Measurements from ENCODE around the gene ZNF705A.
"Not testable (repeated sequence)": the region's sequence is repeated elsewhere in the genome, so short reads cannot be mapped to it uniquely, and the experiment has no call there.

The ZNF705A gene

DNA sequence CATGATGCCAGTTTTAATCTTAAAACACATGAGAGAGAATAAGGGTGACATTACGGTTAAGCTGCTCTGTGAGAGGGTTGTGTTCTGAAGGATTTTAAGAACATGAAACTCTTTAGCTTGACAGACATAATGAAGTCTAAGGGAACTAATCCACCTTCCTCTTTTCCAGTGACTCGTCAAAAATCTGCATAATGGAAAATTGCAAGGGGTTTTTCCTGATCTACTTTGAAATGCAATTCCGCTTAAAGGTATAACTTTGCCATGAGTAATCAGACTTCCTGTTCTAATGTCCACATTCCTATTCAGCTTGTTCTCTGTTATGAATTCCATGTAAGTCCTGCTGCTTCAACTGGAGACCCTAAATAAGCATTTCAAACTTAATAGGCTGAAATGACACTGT lies at the start of gene ZNF705A:
Gene ZNF705A (plus strand): TSS at position 171 of the 400 bp plus-strand sequence. CDS start 15,611 bp downstream, outside the sequence.
- no peak for DNase-seq (ENCODE audit: low read depth, low spot score)

GRCh38 chr12:8108808-8109398 lies 47.9 kb upstream of the ZNF705A start:
- peak; percentile 41 for DNase-seq (ENCODE audit: low read depth, low spot score)

GRCh38 chr12:8113117-8113516 lies 43.7 kb upstream of the ZNF705A start:
- DNase-seq (ENCODE audit: low read depth, low spot score): not testable (repeated sequence)

GRCh38 chr12:8120072-8120713 lies 36.6 kb upstream of the ZNF705A start:
- no peak for DNase-seq (ENCODE audit: low read depth, low spot score)

- no peak for DNase-seq (ENCODE audit: low read depth, low spot score)
These were observed 33.5 kb upstream of the ZNF705A start, which contains the start of gene CLEC4A for GRCh38 chr12:8123124-8123912. TSS of gene CLEC4A (plus strand) at chr12:8123617. CDS start at chr12:8123879, 262 bp downstream.

DNA sequence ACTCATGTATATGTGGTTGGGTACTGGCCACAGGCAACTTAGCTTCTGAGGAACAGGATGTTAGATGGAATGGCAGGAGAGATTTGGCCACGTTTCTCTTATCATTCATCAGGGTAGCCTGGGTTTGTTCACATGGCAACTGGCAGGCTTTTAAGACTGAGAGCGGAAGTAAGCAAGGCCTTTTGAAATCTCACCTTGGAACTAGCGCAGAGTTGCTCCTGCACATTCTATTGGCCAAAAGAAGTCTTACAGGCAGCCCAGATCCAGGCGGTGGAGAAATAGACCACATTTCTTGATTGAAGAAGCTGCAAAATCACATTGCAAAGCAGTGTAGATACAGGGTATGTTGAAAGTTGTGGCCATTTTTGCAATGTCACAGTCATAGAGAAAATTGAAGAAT lies 29.7 kb upstream of the ZNF705A start:
- DNase-seq (ENCODE audit: low read depth, low spot score): no peak

- not testable (repeated sequence) for DNase-seq (ENCODE audit: low read depth, low spot score)
These were observed 23.0 kb upstream of the ZNF705A start for GRCh38 chr12:8133636-8134397.

DNA sequence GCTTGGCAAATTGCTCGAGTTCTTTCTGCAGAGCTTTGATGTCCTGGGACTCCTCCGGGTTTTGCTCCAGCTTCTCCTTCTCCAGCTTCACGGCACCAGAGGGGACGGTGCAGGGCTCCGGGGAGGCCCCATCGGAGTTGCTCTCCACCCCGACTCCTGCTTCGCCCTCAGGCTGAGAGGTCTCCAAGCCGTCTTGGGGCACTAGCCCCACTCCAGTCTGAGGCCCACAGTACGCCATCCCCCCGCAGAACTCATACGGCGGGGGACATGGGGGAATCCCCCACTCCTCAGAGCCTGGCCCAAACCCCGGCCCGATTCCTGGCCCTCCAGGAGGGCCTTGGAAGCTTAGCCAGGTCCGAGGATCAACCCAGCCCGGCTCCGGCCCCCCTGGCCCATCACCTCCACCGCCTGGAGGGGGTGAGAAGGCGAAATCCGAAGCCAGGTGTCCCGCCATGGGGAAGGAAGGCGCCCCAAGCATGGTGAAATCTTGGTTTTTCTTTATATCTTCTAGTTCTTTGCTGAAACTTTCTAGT lies 22.4 kb upstream of the ZNF705A start:
- not testable (repeated sequence) for DNase-seq (ENCODE audit: low read depth, low spot score)

DNA sequence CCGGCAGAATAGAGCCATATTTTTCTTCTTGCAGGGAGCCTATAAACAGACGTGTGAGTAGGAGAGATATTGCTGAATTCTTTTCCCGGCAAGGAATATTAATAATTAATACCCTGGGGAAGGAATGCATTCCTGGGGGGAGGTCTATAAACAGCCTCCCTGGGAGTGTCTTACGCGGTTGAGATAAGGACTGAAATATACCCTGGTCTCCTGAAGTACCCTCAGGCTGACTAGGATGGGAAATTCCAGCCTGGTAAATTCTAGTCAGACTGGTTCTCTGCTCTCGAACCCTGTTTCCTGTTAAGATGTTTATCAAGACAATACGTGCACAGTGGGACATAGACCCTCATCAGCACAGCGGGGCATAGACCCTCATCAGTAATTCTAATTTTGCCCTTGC lies 15.2 kb upstream of the ZNF705A start:
- DNase-seq (ENCODE audit: low read depth, low spot score): not testable (repeated sequence)

DNA sequence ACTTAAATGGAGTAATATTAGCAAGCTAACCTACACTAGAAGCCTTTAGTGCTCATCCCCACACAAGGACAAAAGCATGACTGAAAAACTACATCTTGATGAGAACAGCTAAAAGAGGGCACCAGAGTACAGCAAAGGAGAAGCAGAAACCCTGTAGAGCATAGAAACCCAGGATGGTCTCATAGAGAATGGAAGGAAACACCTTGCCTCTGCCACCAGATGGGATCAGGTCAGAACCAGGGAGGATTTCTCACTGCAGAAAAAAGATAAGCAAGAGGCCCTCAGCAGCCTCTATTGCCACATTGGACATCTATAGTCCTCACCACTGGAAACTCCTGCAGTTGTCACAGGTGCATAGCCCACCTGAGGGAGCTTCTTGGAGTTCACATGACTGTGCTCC lies 13.6 kb upstream of the ZNF705A start:
- DNase-seq (ENCODE audit: low read depth, low spot score): no peak

DNA sequence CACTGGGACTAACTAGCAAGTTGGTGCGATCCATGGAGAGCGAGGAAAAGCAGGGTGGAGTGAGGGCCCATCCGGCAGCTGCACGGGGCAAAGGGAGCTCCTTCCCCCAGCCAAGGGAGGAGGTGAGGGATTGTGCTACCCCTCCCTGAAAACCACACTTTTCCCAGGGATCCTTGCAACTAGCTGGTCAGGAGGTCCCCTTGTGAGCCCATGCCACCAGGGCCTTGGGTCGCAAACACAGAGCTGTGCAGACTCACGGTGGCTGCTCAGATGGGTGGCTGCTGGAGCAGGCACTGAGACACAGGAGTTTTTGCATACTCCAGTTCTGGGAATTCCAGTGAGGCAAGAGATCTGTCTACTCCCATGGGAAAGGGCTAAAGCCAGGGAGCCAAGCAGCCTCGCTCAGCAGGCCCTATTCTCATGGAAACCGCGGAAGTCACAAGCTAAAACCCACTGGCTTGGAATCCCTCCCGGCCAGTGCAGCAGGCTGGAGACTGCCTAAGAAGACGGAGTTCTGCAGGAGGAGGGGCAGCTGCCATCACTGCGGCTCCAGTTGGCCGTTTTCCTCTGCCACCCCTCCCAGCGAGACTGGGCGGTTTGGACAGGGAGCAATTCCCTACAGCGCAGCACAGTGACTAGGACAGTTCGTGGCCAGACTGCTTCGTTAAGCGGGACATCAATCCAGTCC lies 10.9 kb upstream of the ZNF705A start:
- DNase-seq (ENCODE audit: low read depth, low spot score): no peak

DNA sequence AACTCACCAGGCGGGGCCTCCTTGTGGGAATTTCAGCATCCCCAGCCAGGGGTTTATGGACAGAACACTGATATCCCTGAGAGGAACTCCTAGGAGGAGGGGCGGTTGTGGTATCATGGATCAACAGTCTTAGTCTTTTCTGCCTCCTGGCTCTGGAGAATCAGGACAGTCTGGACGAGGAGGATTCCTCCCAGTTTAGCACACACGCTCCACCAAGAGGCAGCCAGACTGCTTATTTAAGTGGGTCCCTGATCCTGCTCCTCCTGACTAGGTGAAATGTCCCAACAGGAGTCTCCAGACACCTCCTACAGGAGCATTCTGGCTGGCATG lies 10.4 kb upstream of the ZNF705A start:
- DNase-seq (ENCODE audit: low read depth, low spot score): no peak

DNA sequence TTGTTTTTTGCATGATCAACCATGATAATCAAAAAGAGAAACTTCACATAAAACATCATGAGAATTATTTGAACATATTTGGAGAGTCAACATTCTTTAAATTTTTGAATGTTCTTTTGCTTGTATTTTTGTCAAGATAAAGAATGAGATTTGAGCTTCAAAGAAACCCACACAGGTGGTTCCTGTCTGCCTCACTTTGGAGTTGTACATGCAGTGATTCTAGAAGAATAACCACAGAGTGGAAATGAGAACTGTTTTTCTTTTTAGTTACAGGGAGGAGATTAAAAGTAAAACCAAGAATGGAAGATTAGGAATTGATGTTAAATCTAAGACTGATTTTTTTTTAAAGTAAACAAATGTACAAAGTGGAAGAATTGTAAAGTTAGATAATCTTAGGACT lies 2.3 kb upstream of the ZNF705A start:
- no peak for DNase-seq (ENCODE audit: low read depth, low spot score)

- DNase-seq (ENCODE audit: low read depth, low spot score): no peak
These were observed 399 bp upstream of the ZNF705A start for GRCh38 chr12:8156416-8156815.

DNA sequence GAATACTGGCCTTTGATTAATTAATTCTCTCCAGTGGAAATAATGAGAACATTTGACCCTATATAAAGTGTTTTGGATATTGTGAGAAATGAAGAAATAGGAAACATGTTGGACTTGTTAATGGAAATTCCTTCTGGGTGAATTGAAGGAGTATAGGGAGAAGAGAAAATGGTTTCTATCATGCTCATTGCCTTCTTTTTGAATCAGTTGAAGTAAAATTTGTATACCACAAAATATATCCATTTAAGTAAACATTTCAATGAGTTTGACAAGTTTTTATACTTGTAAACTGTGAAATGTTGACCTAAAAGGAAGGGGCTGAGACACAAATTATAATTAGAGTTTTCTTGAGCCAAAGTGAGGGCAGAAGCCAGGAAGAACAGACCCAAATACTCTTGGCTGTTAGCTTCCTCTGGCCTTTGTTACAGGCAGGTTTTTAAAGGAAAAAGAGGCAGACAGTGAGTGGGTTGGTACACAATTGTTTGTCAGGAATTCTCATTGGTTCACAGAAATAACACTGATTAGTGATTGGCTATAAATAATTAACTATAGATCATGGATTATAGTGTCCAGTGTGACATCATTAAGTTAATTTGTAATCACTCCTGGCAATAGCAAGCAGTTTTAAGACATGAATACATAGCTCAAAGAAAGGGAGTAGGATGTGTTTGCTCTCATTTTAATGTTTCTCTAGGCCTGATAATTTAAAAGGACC lies 826 bp downstream of the ZNF705A start:
- no peak for DNase-seq (ENCODE audit: low read depth, low spot score)

GRCh38 chr12:8172911-8173310 lies 16.1 kb downstream of the ZNF705A start:
- DNase-seq (ENCODE audit: low read depth, low spot score): not testable (repeated sequence)

DNA sequence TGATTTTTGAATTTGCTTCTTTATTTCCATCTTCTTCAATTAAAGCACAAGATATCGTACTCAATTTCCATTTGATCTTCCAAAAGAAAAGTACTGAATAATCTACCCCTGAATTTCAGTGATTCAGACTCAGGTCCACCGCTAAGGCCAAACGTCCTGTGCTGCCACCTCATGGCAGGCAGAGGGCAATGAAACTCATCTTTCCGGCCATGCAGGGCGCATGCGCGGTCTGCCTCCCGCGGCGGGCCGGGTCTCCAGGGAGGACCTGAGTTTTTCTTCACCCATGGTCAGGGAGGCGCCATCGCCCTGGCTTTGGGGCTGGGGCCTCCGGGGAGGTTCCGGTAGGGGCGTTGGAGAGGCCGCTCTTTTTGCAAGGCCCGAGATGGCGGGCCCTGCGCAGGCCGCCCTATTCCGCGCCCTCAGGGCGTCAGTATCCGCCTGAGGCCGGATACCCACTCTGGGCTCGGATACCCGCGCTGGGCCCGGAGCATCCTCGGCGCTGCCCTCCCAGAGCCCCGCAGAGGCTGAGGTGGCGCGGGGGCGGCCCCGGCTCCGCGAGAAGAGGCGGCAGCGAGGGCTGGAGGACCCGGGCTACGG lies 23.3 kb downstream of the ZNF705A start:
- peak; percentile 32 for DNase-seq (ENCODE audit: low read depth, low spot score)

DNA sequence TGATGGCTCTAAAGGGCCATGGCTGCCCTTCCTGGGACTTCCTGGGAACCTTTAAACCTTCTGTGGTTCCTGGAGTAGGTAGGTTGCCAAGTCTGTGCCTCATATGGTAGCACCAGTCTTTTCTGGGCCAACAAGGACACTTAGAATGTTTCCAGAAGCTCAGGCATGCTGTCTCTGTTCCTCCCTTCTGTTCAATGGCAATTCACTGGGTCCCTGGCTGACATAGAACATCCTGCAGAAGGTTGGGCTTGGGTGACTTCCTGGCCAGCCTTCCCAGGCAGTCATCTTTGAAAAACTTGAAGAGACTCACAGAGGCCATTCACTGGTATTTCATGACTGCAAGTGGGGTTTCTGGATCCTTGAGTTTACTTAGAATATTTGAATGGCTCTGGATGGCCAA lies 24.5 kb downstream of the ZNF705A start:
- DNase-seq (ENCODE audit: low read depth, low spot score): not testable (repeated sequence)

GRCh38 chr12:8182923-8183322 lies 26.1 kb downstream of the ZNF705A start:
- not testable (repeated sequence) for DNase-seq (ENCODE audit: low read depth, low spot score)

DNA sequence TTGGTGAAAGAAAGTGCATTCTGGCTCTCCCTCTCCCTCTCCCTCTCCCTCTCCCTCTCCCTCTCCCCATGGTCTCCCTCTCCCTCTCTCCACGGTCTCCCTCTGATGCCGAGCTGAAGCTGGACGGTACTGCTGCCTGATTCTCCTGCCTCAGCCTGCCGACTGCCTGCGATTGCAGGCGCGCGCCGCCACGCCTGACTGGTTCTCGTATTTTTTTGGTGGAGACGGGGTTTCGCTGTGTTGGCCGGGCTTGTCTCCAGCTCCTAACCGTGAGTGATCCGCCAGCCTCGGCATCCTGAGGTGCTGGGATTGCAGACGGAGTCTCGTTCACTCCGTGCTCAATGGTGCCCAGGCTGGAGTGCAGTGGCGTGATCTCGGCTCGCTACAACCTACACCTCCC lies 26.5 kb downstream of the ZNF705A start:
- DNase-seq (ENCODE audit: low read depth, low spot score): not testable (repeated sequence)
